Caco-2 (cell line): ENCODE data around the gene CTIF. TPM values are rescaled to one million over a fixed set of nuclear protein-coding genes. Genes with fewer than 3 reads are reported as not detected.

Experiments used
- BruUV-seq: library from RNA; stranded (reverse); fragments of 400-500 nt; replicated peaks from 2 replicates; lab custom pipeline; 2021; lab: Mats Ljungman, UMichigan
- CTCF ChIA-PET: fragments of 300-600 bp; sonication (Branson Sonifier 250); formaldehyde crosslinking; loops from one replicate; lab custom pipeline; 2022; ENCODE audit warnings: antibody characterized with exemption; lab: Charles Lee
- POLR2A ChIA-PET: fragments of 300-600 bp; sonication (Branson Sonifier 250); formaldehyde crosslinking; loops from one replicate; lab custom pipeline; 2022; ENCODE audit warnings: antibody characterized with exemption; lab: Charles Lee
- DNase-seq, 2 experiments: peaks; one replicate each; pipeline versions ENCODE4 v3.0.0 to v3.0.0-alpha.2; 2020 to 2022
- H3K27me3 ChIP-seq: replicated peaks from 2 replicates; pipeline ENCODE4 v1.6.0; 2011; ENCODE audit warnings: low read length; ENCODE audit not compliant: control insufficient read depth, insufficient read depth
- H3K36me3 ChIP-seq: 2 replicates; pipeline ENCODE4 v1.5.1; 2011; ENCODE audit warnings: low read length; ENCODE audit not compliant: control insufficient read depth, insufficient read depth
- H3K4me1 ChIP-seq: fragments of 250-450 bp; sonication (Bioruptor Pico); 2 replicates; pipeline ENCODE4 v1.5.1; 2020; ENCODE audit warnings: mild to moderate bottlenecking
- H3K4me3 ChIP-seq: 2 replicates; pipeline ENCODE4 v1.5.1; 2011; ENCODE audit warnings: low read depth, mild to moderate bottlenecking, control low read depth, low read length
- H3K9me3 ChIP-seq: fragments of 250-450 bp; sonication (Bioruptor Pico); 2 replicates; pipeline ENCODE4 v1.5.1; 2020; ENCODE audit warnings: mild to moderate bottlenecking, moderate library complexity
- H3K27ac Mint-ChIP-seq: one replicate; pipeline ENCODE4 v1.8.0; 2022; ENCODE audit warnings: mixed read lengths; ENCODE audit not compliant: unreplicated experiment
- H3K27me3 Mint-ChIP-seq: one replicate; pipeline ENCODE4 v1.8.0; 2022; ENCODE audit warnings: mixed read lengths; ENCODE audit not compliant: insufficient read depth, unreplicated experiment
- H3K36me3 Mint-ChIP-seq: one replicate; pipeline ENCODE4 v1.8.0; 2022; ENCODE audit warnings: mild to moderate bottlenecking, mixed read lengths; ENCODE audit not compliant: insufficient read depth, unreplicated experiment
- H3K4me1 Mint-ChIP-seq: one replicate; pipeline ENCODE4 v1.8.0; 2022; ENCODE audit warnings: low read depth, mixed read lengths; ENCODE audit not compliant: unreplicated experiment
- H3K4me3 Mint-ChIP-seq: one replicate; pipeline ENCODE4 v1.8.0; 2022; ENCODE audit warnings: mild to moderate bottlenecking, moderate library complexity, mixed read lengths; ENCODE audit not compliant: unreplicated experiment
- H3K9me3 Mint-ChIP-seq: one replicate; pipeline ENCODE4 v1.8.0; 2022; ENCODE audit warnings: mixed read lengths; ENCODE audit not compliant: unreplicated experiment
- intact Hi-C: fragments of 100-400 bp; cut with micrococcal nuclease; formaldehyde crosslinking; loops from one replicate; pipeline ENCODE4 v1.10.0; 2022; ENCODE audit not compliant: unreplicated experiment
- total RNA-seq: library from RNA; stranded (reverse); gene quantifications from 2 replicates; pipeline ENCODE4 v1.2.3, GENCODE V29; 2022
- TF ChIP-seq, protein P1 (sequence below), 2 experiments: fragments of 200-600 bp in 1 of 2; IDR thresholded peaks; 1 replicate in 1 of 2; 2 replicates in 1 of 2; pipeline versions ENCODE4 v1.5.1 to v1.8.0; 2011 to 2022; ENCODE audit warnings: antibody characterized with exemption in 1 of 2, control low read depth in 1 of 2, inconsistent platforms in 1 of 2, low read depth in 1 of 2, low read length in 1 of 2, mild to moderate bottlenecking in 1 of 2, moderate library complexity in 1 of 2; ENCODE audit not compliant: insufficient read depth in 1 of 2, severe bottlenecking in 1 of 2, unreplicated experiment in 1 of 2

CTIF gene
- total RNA-seq, 1 experiment from 2014 or later, result 19.9 TPM

DNA sequence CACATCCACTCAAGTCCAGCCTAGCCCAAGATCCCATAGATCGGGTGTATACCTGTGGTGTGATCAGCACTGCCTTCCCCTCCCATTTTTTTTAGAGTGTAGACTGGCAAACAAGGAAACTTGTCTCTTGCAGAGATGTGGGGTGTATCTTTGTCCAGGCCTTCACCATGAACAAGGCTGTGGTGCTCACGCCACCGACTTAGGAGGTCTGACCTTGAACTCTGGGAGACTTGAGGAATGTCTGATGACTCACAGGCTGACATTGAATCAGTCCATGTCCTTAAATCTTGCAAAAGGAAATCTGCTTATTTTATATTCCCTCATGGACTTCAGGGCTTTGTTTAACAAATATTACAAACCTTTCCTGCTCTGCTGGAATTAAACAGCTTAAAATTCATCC lies 4.5 kb upstream of the CTIF start:
- DNase-seq, result no peak
- Histone ChIP-seq H3K4me1 (peaks cover 3% of the 10 kb centered on the region; the same call in 1 of the 2 replicates), H3K36me3 (no peaks in the 10 kb centered on the region), H3K9me3 (no peaks in the 10 kb centered on the region), H3K4me3 (no peak overlapping the region), H3K27me3 (no peaks in the 10 kb centered on the region)
- no peak overlapping the region for H3K27ac Mint-ChIP-seq
- intact Hi-C loops, result no loop called here
- CTCF ChIA-PET, result no interaction called here
- no peaks in the 10 kb centered on the region for H3K27me3 Mint-ChIP-seq
- H3K4me3 Mint-ChIP-seq, result no peak overlapping the region
- no TSS peak for BruUV-seq
- no peaks in the 10 kb centered on the region for H3K36me3 Mint-ChIP-seq
- no peaks in the 10 kb centered on the region for H3K4me1 Mint-ChIP-seq
- POLR2A ChIA-PET, result no interaction called here
- TF ChIP-seq, protein P1, sequence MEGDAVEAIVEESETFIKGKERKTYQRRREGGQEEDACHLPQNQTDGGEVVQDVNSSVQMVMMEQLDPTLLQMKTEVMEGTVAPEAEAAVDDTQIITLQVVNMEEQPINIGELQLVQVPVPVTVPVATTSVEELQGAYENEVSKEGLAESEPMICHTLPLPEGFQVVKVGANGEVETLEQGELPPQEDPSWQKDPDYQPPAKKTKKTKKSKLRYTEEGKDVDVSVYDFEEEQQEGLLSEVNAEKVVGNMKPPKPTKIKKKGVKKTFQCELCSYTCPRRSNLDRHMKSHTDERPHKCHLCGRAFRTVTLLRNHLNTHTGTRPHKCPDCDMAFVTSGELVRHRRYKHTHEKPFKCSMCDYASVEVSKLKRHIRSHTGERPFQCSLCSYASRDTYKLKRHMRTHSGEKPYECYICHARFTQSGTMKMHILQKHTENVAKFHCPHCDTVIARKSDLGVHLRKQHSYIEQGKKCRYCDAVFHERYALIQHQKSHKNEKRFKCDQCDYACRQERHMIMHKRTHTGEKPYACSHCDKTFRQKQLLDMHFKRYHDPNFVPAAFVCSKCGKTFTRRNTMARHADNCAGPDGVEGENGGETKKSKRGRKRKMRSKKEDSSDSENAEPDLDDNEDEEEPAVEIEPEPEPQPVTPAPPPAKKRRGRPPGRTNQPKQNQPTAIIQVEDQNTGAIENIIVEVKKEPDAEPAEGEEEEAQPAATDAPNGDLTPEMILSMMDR (IDR thresholded peaks at IDR 0.05; ENCODE audit: insufficient read depth in 1 of 2, low read depth in 1 of 2, low read length in 1 of 2, severe bottlenecking in 1 of 2, unreplicated experiment in 1 of 2), result no peak
- H3K9me3 Mint-ChIP-seq, result no peaks in the 10 kb centered on the region

DNA sequence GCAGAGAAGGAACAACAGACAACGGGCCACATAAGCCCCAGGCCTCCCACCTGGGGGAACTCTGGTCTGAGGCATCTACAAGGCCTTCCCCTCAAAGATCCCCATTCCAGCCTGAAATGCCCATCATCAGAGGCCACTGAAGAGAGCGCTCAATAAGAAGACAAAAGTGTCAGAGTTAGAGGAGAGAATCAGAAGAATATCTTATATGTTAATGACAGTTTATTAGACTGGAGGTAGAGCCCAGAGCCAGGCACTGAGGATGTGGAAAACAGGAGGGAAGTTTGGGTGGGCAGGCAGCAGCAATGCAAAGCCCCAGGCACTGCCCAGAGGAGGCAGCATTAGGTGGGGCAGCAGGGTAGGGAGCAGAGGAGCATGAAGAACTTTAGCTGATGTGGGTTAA lies 2.9 kb upstream of the CTIF start:
- POLR2A ChIA-PET, result no interaction called here
- Mint-ChIP-seq H3K4me3 (no peak overlapping the region), H3K27ac (no peak overlapping the region), H3K9me3 (no peaks in the 10 kb centered on the region), H3K4me1 (no peaks in the 10 kb centered on the region), H3K36me3 (no peaks in the 10 kb centered on the region), H3K27me3 (no peaks in the 10 kb centered on the region)
- Histone ChIP-seq H3K36me3 (no peaks in the 10 kb centered on the region), H3K9me3 (no peaks in the 10 kb centered on the region), H3K27me3 (no peaks in the 10 kb centered on the region), H3K4me3 (no peak overlapping the region), H3K4me1 (peaks cover 3% of the 10 kb centered on the region; the same call in 1 of the 2 replicates)
- intact Hi-C loops, result no loop called here
- TF ChIP-seq, protein P1 (IDR thresholded peaks at IDR 0.05; ENCODE audit: insufficient read depth in 1 of 2, low read depth in 1 of 2, low read length in 1 of 2, severe bottlenecking in 1 of 2, unreplicated experiment in 1 of 2), result no peak
- DNase-seq, result no peak
- CTCF ChIA-PET, result no interaction called here
- no TSS peak for BruUV-seq

DNA sequence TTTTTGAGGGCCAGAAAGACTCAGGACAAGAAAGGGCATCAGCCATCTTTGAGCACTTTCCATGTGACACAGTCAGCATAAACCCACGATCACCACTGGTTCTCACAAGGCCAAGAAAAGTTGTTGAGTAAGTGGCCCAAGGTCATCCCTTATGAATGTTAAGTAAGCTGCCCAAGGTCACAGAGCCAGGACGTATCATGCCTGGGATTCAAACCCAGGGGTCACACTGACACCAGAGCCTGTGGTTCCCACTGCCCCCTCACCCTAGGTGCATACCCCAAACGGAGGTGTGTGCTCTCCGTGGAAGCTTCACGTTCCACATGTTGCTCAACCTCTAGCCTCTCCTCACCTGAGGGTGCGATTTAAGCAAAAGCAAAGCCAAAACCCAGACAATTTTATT lies 2.3 kb upstream of the CTIF start:
- no peaks in the 10 kb centered on the region for H3K27me3 Mint-ChIP-seq
- intact Hi-C loops, result no loop called here

More for the DNA sequence above, 2.3 kb upstream of the CTIF start:
- BruUV-seq, result no TSS peak
- Mint-ChIP-seq H3K4me3 (no peak overlapping the region), H3K36me3 (no peaks in the 10 kb centered on the region), H3K27ac (no peak overlapping the region), H3K4me1 (no peaks in the 10 kb centered on the region), H3K9me3 (no peaks in the 10 kb centered on the region)
- TF ChIP-seq, protein P1 (IDR thresholded peaks at IDR 0.05; ENCODE audit: insufficient read depth in 1 of 2, low read depth in 1 of 2, low read length in 1 of 2, severe bottlenecking in 1 of 2, unreplicated experiment in 1 of 2), result no peak
- ChIA-PET CTCF (no interaction called here), POLR2A (no interaction called here)
- H3K36me3 ChIP-seq, result no peaks in the 10 kb centered on the region
- peaks cover 3% of the 10 kb centered on the region; the same call in 1 of the 2 replicates for H3K4me1 ChIP-seq
- H3K27me3 ChIP-seq, result no peaks in the 10 kb centered on the region
- no peak overlapping the region for H3K4me3 ChIP-seq
- no peaks in the 10 kb centered on the region for H3K9me3 ChIP-seq
- DNase-seq, result no peak
